Stimulated activated CD8-positive, alpha-beta memory T cell treated with anti-CD3 and anti-CD28 coated beads, Interleukin-7, amount 100 ng/mL, for 48 hours (primary cell): ENCODE measurements around the gene ABCC11.

Experiments used
- DNase-seq, 2 donors: peaks; one replicate each; pipeline ENCODE4 v3.0.0-alpha.2; 2020; ENCODE audit warnings: low read depth in 1 of 2; ENCODE audit errors: extremely low read depth in 1 of 2

Gene ABCC11

GRCh38 chr16:48165961-48166578, 81.3 kb downstream of the ABCC11 start:
- no peak for DNase-seq

DNA sequence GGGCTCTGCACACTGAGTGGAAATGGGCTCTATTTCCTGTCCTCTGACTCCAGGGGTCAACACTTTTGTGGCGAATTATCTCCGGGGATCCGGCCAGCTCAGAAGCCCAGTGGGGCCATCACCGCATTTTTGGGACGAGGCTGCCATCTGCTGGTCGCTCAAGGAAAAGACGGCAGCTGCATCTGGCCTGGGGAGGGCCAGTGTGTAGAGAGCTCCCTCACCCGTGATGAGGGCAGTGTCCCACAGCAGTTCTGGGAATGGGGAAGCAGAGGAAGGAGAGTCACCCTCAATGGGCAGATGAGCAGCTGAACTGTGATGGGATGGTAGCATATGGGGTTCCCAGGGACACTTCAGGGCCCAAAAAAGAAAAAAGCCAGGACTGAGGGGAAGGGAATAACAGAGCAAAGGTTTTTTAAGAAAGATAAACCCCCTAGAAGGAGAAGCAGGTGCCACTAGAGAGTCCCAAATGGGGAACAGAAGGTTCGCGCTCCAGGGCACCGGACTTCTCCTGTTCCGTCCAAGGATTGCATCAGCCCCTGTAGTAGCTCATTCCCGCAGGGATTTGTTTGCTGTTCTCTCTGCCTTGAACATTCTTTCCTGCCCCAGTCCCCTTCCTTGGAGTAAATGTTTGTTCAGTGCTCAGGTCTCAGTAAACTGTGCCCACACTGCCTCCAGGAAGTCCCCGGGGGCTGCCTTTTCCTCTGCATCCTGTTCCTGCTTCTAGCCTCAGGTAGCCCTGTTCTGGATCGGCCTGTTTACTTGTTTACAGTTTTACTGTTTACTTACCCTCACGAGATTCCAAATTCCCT, 82.2 kb downstream of the ABCC11 start:
- peak; percentile 34 to 35 for DNase-seq

GRCh38 chr16:48162839-48163410, 84.4 kb downstream of the ABCC11 start:
- no peak for DNase-seq

DNA sequence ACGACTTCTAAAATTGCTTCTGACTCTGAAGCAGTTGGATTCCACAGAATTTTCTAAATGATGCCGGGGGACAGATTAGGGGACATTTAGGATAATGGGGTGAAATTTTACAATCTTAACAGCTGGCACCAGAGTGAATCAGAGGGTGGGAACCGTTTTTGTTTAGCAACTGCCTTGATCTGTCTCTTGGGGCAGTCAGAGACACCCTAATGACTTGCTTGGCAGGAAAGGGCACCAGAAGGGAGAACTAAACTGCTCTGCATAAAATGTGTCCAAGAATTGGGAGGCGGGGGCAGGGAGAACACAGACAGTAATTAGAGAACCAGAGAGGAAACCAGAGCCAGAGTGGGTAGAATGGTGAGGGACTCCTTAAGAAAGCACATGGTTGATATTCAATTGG, 85.4 kb downstream of the ABCC11 start:
- DNase-seq, result no peak

DNA sequence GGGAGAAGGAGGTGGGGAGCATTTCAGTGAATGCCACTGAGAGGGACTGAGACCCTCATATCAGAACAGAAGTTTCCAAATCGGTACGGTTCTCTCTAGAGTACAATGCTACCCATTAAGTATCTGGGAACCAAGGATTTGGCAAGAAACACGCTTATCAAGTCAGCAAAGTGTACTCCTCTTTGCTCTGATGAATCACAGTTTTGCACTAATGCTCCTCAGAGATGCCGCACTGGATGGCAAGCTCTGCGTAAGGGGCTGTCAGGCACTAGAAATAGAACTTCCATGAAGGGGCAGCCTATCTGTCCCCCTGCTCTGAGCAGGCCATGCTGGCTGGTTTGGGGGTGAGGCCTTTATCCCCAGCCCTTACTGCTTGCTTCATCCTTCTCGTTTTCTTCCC, 86.8 kb downstream of the ABCC11 start:
- no peak for DNase-seq

- DNase-seq, result peak; percentile 23 to 53
These were observed 89.0 kb downstream of the ABCC11 start for GRCh38 chr16:48158296-48158695.

DNA sequence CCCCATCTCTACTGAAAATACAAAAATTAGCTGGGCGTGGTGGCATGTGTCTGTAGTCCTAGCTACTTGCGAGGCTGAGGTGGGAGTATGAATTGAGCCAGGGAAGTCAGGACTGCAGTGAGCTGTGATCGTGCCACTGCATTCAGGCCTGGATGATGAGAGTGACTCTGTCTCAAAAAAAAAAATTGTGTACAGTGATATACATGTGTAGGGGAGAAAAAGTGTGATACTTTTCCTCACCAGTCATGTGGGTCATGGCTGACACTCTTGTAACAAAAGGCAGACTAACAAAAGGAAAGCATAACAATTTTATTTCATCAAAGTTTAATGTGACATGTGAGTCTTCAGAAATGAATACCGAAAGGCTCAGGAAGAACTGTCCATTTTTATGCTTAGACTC, 89.5 kb downstream of the ABCC11 start:
- DNase-seq, result no peak

DNA sequence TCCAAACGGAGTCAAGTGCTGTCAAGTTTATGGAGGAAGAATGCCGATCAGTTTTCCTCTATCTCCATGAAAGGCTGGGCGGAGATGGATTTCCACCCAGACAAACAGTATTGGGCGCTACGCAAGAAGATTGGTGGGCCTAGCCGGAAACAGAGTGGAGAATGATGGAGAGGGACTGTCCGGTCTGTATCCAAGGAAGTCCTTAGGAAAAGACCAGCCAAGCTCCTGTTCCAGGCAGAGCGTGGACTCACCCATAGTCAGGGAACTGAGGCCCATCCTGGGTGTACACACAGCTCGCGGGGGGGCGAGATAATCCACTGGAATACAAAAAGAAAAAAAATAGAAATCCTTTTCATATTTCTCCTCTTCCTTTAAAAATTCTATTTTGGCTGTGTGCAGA, 90.0 kb downstream of the ABCC11 start:
- no peak for DNase-seq

- DNase-seq, result peak; percentile 59 to 60
These were observed 90.5 kb downstream of the ABCC11 start for GRCh38 chr16:48156790-48157209.

DNA sequence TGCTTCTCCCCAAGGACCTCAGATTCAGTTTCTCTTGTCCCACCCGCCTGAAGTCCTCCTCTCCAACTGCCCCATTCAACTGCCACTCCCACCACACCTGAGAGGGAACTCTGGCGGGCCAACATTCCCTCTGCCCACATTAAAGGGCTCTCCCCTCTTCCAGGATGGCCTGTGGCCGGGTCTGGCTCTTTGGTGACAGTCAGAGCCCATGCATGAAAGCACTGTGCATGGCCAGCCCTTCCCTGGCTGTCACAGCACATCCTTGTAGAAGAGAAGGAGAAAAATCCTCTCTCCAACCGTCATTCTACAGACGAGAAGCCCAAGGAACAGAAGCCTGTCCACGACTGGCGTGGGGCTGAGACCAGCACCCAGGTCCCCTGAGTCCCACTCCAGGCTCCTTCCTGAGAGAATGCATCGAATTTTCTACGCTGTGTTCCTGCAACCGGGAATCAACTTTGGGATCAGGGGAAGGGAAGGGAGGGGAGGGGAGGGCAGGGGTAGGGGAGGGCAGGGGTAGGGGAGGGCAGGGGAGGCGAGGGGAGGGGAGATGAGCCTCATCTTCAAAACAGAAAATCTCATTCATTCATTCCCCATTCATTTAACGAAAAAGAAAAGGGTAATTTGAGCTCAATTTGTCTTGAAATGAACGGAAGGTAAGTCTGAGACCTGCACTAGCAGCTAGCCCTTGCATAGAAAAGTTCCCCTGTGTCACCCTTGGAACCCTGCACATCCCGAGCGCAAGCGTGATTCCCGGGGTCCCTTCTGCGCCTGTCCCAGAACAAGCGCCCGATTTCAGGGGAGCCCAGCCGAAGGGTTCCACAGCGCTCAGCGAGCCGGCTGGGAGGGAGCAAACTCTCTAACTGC, 91.2 kb downstream of the ABCC11 start, which contains the start of gene ABCC12:
Gene ABCC12 (minus strand): TSS at position 68 of the 864 bp plus-strand sequence. CDS start 9,569 bp downstream, outside the sequence.
- DNase-seq, result no peak

GRCh38 chr16:48153774-48154173, 93.6 kb downstream of the ABCC11 start:
- DNase-seq, result no peak

- DNase-seq, result no peak
These were observed 95.1 kb downstream of the ABCC11 start for GRCh38 chr16:48152226-48152625.

DNA sequence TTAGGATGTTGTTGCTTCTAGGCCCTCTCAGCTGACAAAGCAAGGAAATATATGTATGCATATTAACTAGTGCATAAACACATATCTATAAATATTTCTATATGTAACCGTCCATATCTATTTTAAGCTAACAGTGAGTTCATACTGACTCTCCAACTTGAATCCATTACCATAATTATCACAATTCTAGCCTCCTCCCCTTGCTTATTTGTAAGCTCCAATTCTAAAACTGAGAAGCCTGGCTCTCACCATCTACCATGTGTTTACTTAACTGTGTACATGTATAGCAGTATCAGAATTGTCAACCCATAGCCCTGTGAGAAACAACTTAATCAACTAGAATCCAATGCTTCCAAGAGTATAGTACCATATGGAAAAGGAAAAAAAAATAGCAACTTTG, 96.6 kb downstream of the ABCC11 start:
- no peak for DNase-seq

- DNase-seq, result no peak
These were observed 100.6 kb downstream of the ABCC11 start for GRCh38 chr16:48146710-48147109.

DNA sequence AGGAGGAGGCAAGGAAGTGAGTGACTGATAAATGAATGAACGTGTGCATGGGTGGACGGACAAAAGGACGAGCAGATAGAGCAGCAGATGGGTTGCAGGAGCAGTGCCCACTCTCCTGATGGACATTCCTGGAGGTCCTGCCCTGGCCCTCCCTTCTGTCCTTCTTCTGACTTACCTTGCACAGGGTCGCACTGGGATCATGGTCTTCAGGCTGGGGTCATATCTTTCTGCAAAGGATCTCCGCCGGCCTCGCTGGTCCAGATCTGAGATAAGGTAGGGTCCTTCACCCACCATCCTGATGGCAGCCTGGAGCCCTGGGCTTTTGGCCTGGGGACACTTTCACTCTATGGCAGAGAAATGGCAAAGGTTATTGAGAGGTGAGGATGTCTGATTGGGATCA, 101.2 kb downstream of the ABCC11 start:
- DNase-seq, result no peak

DNA sequence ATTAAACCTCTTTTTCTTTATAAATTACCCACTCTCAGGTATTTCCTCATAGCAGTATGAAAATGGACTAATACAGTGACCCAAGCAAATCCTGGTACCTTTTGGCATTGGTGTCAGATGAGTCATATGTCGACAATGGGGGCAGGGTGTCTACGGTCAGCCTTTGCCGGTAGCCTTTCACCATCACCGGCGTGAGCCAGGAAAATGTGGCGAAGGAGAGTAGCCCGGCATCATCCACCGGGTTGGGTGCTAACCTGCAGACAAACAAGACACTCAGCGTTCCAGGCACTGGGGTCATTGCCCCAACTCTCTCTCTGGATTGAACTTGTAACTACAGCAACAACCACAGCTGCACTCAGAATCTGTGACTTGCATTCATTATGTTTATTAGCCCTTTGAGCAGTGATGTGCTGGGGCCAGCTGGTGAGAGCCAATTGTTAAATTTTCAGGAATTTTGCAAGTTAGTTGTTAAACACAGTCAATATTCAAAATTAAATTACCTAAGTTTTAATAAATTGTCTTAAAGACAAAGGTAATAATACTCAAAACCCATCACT, 103.4 kb downstream of the ABCC11 start:
- no peak for DNase-seq

GRCh38 chr16:48140821-48141220, 106.5 kb downstream of the ABCC11 start:
- no peak for DNase-seq

- no peak for DNase-seq
These were observed 107.8 kb downstream of the ABCC11 start for GRCh38 chr16:48139517-48139916.

- DNase-seq, result no peak
These were observed 108.8 kb downstream of the ABCC11 start for GRCh38 chr16:48138543-48138942.

DNA sequence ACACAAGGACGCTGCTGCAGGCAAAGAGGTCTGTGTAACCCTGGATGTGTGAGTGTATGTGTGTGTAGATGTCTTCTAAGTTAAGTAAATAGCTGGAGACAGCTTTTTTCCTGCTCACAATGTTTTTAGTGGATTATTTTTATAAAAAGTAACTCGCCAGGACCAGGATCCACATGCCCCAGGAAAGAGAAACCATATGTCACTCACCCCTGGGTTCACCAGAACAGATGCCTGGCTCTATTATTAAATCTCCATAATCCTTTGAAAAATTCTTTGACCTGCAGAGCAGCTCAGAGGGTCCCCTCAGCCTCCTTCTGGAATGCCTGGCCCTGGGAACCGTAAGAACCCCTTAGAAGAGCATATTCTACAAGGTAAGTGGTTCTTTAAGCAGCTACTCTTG, 109.5 kb downstream of the ABCC11 start:
- no peak for DNase-seq
